Hepatocyte (in vitro differentiated cells): ENCODE results near the gene MICAL2.

Experiments
- CTCF ChIP-seq: fragments of 200-600 bp; sonication (generic); IDR thresholded peaks from 2 replicates; pipeline ENCODE4 v1.5.1; 2016; ENCODE audit warnings: antibody characterized with exemption, mild to moderate bottlenecking; ENCODE audit not compliant: poor library complexity
- EZH2 ChIP-seq: fragments of 200-600 bp; sonication (generic); IDR thresholded peaks from 2 replicates; pipeline ENCODE4 v1.6.1; 2016; ENCODE audit warnings: antibody characterized with exemption, mild to moderate bottlenecking, borderline replicate concordance

DNA sequence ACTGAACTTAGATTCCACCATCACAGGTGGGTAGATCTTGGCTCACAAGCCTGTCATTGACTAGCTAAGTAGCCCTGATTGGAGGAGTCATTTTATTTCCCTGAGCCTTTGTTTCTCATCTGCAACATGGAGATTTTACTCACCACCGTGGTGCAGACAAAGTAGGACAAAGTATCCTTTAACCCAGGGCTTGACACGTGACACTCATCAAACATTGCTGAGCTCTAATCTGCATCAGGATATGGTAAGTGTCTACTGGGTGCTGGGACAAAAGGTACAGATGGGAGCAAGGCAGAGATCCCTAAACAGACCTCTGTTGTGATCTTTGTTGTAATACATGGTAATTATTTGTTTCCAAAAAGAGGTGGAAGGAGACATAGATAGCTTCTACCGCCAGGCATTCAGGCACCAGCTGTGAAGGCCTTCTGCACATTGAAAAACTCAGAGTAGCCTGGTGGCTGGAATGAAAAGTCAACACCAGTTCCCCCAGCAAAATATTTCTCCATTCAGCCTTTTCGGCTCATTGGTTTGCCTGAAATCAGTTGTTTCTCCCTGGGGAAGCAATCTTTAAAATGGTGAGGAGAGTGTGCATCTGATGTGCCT, 18.3 kb upstream of the MICAL2 start:
- no peak for TF ChIP-seq CTCF
- no peak for TF ChIP-seq EZH2
